Measurements from ENCODE around the gene ZBP1. TPM values are rescaled to one million over a fixed set of nuclear protein-coding genes. Genes with fewer than 3 reads are reported as not detected.

The ZBP1 gene
- total and polyA plus RNA-seq, 7 donors = 0.36 to 17.2 (median 1.2) TPM; not detected in 2

DNA sequence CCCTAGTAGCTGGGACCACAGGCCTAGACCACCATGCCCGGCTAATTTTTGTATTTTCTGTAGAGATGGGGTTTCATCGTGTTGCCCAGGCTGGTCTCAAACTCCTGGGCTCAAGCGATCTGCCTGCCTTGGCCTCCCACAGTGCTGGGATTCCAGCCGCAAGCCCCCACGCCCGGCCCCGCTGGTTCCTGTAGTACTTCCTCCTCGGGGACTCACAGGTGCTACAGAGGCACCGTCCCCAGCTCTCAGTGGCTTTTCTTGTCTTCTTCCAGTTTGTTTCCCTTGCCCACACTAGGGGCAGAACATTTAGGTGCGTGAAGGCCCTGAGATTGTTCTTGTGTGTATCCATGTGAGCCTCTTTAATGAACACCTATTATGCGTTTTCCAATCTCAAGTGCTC is 773 bp upstream of the ZBP1 start:
- H3K9me3 ChIP-seq = no peaks in the 10 kb centered on the region
- H3K27me3 ChIP-seq = peaks cover 0 to 20% (median 4%) of the 10 kb centered on the region in 3 donors
- no peak for DNase-seq
- H3K4me1 ChIP-seq = no peaks in the 10 kb centered on the region
- 44 to 72% methylated on average over 11 of the region's 11 CpGs for WGBS, 2 donors
- H3K4me3 ChIP-seq = no peak overlapping the region
- H3K27ac ChIP-seq = no peak overlapping the region
- intact Hi-C loops (cut with DNase I) = no loop called here
- H3K36me3 ChIP-seq = no peaks in the 10 kb centered on the region
- TF ChIP-seq, protein P1, sequence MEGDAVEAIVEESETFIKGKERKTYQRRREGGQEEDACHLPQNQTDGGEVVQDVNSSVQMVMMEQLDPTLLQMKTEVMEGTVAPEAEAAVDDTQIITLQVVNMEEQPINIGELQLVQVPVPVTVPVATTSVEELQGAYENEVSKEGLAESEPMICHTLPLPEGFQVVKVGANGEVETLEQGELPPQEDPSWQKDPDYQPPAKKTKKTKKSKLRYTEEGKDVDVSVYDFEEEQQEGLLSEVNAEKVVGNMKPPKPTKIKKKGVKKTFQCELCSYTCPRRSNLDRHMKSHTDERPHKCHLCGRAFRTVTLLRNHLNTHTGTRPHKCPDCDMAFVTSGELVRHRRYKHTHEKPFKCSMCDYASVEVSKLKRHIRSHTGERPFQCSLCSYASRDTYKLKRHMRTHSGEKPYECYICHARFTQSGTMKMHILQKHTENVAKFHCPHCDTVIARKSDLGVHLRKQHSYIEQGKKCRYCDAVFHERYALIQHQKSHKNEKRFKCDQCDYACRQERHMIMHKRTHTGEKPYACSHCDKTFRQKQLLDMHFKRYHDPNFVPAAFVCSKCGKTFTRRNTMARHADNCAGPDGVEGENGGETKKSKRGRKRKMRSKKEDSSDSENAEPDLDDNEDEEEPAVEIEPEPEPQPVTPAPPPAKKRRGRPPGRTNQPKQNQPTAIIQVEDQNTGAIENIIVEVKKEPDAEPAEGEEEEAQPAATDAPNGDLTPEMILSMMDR (IDR thresholded peaks at IDR 0.05) = no peak
- no peak for TF ChIP-seq EP300 (IDR thresholded peaks at IDR 0.05)

DNA sequence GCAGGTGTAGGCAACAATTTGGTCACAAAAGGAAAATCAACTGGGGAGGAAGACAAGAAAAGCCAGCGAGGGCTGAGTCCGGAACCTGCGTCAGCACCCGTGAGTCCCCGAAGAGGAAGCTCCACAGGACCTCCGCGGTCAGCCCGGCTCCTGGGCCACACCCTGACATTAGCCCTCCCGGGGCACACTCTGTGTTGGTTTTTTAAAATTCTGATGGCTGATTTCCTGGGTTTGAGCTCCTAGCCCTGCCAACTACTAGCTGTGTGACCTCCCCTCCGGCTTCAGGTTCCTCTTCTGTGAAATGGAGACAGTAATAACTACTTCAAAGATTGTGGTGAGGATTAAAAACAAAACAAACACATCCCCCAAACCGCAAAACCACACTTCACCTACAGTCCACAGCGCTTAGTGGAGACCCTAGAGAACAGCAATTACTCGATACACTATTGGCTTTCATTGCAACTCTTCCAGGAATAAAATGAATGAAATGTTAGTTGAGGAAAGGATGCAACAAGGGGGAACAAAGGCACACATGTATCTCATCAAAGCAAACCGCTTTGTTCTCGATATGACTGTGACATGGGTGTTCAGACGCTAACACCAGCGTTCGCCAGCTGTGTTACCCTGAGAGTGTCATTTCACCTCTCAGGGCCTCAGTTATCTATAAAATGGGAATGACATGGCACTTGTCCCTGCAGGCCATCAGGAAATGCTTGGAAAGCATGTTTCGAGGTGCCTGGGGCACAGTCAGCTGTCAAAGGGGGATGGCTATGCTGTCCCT is 985 bp downstream of the ZBP1 start:
- 46 to 77% methylated on average over 19 of the region's 19 CpGs for WGBS, 2 donors
- no peak overlapping the region for H3K4me3 ChIP-seq
- intact Hi-C loops (cut with DNase I) = no loop called here
- H3K27ac ChIP-seq = peak overlapping the region in 1 of 4 donors; percentile 45
- DNase-seq = no peak
- H3K36me3 ChIP-seq = no peaks in the 10 kb centered on the region
- TF ChIP-seq EP300 (IDR thresholded peaks at IDR 0.05) (no peak), POLR2AphosphoS5 (IDR thresholded peaks at IDR 0.05) (no peak), POLR2A (IDR thresholded peaks at IDR 0.05) (no peak)
- TF ChIP-seq, protein P1 (IDR thresholded peaks at IDR 0.05) = no peak
- peaks cover 0 to 20% (median 4%) of the 10 kb centered on the region in 3 donors for H3K27me3 ChIP-seq
- H3K9me3 ChIP-seq = no peaks in the 10 kb centered on the region
- H3K4me1 ChIP-seq = no peaks in the 10 kb centered on the region

DNA sequence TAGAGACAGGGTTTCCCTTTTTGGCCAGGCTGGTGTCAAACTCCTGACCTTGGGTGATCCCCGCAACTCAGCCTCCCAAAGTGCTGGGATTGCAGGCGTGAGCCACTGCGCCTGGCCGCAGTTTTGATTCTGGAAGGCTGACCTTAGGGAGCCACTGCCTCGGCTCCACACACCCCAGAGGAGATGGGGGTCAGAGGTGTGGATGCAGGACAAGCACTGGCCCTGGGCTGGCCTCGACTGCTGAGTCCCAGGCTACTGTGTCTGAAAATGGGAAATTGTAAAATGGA is 1.5 kb downstream of the ZBP1 start:
- 70 to 80% methylated on average over 6 of the region's 6 CpGs for WGBS, 2 donors
- H3K27ac ChIP-seq = peak overlapping the region in 1 of 4 donors; percentile 45

DNA sequence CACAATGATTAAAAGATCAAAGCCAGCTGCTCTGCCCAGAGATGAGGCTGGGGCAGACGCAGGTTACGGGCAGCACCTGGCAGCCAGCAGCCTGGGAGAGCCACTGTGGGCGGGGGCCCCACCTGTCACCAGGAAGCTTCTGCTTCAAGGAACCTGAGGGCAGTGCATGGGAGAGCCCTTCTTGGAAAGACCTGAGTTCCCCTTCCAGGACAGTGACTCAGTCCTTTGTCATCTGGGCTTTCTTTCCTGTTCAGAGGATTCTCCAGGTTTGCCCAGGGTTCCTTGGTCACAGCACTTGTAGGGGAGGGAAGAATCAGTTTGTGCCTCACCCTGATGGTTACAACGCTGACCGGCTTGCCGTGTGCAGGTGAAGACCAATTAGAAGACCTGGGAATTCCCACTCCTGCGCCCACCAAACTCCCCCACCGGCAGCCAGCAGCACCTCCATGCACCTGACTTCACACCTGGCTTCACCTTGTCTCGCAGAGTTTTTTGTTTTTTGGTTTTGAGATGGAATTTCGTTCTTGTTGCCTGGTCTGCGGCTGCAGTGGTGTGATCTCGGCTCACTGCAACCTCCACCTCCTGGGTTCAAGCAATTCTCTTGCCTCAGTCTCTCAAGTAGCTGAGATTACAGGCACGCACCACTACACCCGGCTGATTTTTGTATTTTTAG is 2.0 kb downstream of the ZBP1 start:
- no peaks in the 10 kb centered on the region for H3K36me3 ChIP-seq
- intact Hi-C loops (cut with DNase I) = no loop called here
- DNase-seq = no peak
- TF ChIP-seq POLR2A (IDR thresholded peaks at IDR 0.05) (no peak), POLR2AphosphoS5 (IDR thresholded peaks at IDR 0.05) (no peak), EP300 (IDR thresholded peaks at IDR 0.05) (no peak)
- TF ChIP-seq, protein P1 (IDR thresholded peaks at IDR 0.05) = no peak
- H3K27me3 ChIP-seq = peaks cover 0 to 20% (median 4%) of the 10 kb centered on the region in 3 donors
- WGBS, 2 donors = 51 to 52% methylated on average over 14 of the region's 14 CpGs
- H3K27ac ChIP-seq = peak overlapping the region in 1 of 4 donors; percentile 45
- H3K9me3 ChIP-seq = no peaks in the 10 kb centered on the region
- H3K4me3 ChIP-seq = no peak overlapping the region
- H3K4me1 ChIP-seq = no peaks in the 10 kb centered on the region

More for the DNA sequence above, 1.5 kb downstream of the ZBP1 start:
- peaks cover 0 to 20% (median 4%) of the 10 kb centered on the region in 3 donors for H3K27me3 ChIP-seq
- no peak for DNase-seq
- intact Hi-C loops (cut with DNase I) = no loop called here
- H3K4me3 ChIP-seq = no peak overlapping the region
- H3K9me3 ChIP-seq = no peaks in the 10 kb centered on the region
- TF ChIP-seq EP300 (IDR thresholded peaks at IDR 0.05) = no peak
- no peak for TF ChIP-seq POLR2A (IDR thresholded peaks at IDR 0.05)
- TF ChIP-seq, protein P1 (IDR thresholded peaks at IDR 0.05) = no peak
- no peak for TF ChIP-seq POLR2AphosphoS5 (IDR thresholded peaks at IDR 0.05)
- no peaks in the 10 kb centered on the region for H3K36me3 ChIP-seq
- H3K4me1 ChIP-seq = no peaks in the 10 kb centered on the region
